ENCODE measurements around the gene DNAJC24. TPM values are rescaled to one million over a fixed set of nuclear protein-coding genes. Genes with fewer than 3 reads are reported as not detected.
"Not testable (repeated sequence)": the region's sequence is repeated elsewhere in the genome, so short reads cannot be mapped to it uniquely, and the experiment has no call there.

The DNAJC24 gene
- polyA plus RNA-seq (ENCODE audit: insufficient read length in 3 of 3), result 10 to 100 TPM; 20.7 to 29.9 (median 22.9) TPM
- long read RNA-seq, donor 1, partial matches to known transcripts, result 0 of 3 reads
- long read RNA-seq, donor 1, other reads (novel, unspliced or antisense), result 0 of 3 reads
- long read RNA-seq, donor 2, partial matches to known transcripts, result 28 of 77 reads
- long read RNA-seq, donor 2, other reads (novel, unspliced or antisense), result 48 of 77 reads
- long read RNA-seq, donor 3, partial matches to known transcripts, result 26 of 93 reads
- long read RNA-seq, donor 3, other reads (novel, unspliced or antisense), result 64 of 93 reads
- long read RNA-seq, donor 4, partial matches to known transcripts, result 7 of 83 reads
- long read RNA-seq, donor 4, other reads (novel, unspliced or antisense), result 73 of 83 reads
- long read RNA-seq, donor 5, result 0 reads
- long read RNA-seq, donor 6, partial matches to known transcripts, result 0 of 6 reads
- long read RNA-seq, donor 6, other reads (novel, unspliced or antisense), result 0 of 6 reads
- long read RNA-seq, donor 7, partial matches to known transcripts, result 36 of 148 reads
- long read RNA-seq, donor 7, other reads (novel, unspliced or antisense), result 108 of 148 reads
- long read RNA-seq, donor 8, partial matches to known transcripts, result 8 of 166 reads
- long read RNA-seq, donor 8, other reads (novel, unspliced or antisense), result 152 of 166 reads
- long read RNA-seq, donor 9, partial matches to known transcripts, result 12 of 55 reads
- long read RNA-seq, donor 9, other reads (novel, unspliced or antisense), result 38 of 55 reads
- long read RNA-seq, donor 10, partial matches to known transcripts, result 28 of 81 reads
- long read RNA-seq, donor 10, other reads (novel, unspliced or antisense), result 51 of 81 reads
- long read RNA-seq, donor 11, partial matches to known transcripts, result 13 of 50 reads
- long read RNA-seq, donor 11, other reads (novel, unspliced or antisense), result 31 of 50 reads
- long read RNA-seq, donor 12, partial matches to known transcripts, result 29 of 66 reads
- long read RNA-seq, donor 12, other reads (novel, unspliced or antisense), result 37 of 66 reads
- long read RNA-seq, donor 13, result 0 reads
- long read RNA-seq, donor 14, transcript DNAJC24-209 (3 exons, 2,745 nt), result major isoform, 5 of 106 reads
- long read RNA-seq, donor 14, partial matches to known transcripts, result 22 of 106 reads
- long read RNA-seq, donor 14, other reads (novel, unspliced or antisense), result 77 of 106 reads
- long read RNA-seq, donor 15, partial matches to known transcripts, result 0 of 1 reads
- long read RNA-seq, donor 15, other reads (novel, unspliced or antisense), result 0 of 1 reads
- long read RNA-seq, donor 16, transcript DNAJC24-202 (5 exons, 2,004 nt), result major isoform, 8 of 175 reads
- long read RNA-seq, donor 16, partial matches to known transcripts, result 46 of 175 reads
- long read RNA-seq, donor 16, other reads (novel, unspliced or antisense), result 117 of 175 reads

- peak; percentile 87 to 93 (median 90) for DNase-seq (ENCODE audit: extremely low read depth in 1 of 11, low read depth in 9 of 11, low spot score in 4 of 11)
These were observed at the start of gene DNAJC24, which contains the start of gene DCDC1 for GRCh38 chr11:31369348-31370329. DNAJC24 (plus strand) TSS chr11:31369860; CDS start chr11:31370749, 889 bp downstream. DCDC1 (minus strand) TSS chr11:31369739; CDS start chr11:31328280, 41,459 bp downstream.

GRCh38 chr11:31321494-31321893 lies 48.2 kb upstream of the DNAJC24 start:
- DNase-seq (ENCODE audit: extremely low read depth in 1 of 11, low read depth in 9 of 11, low spot score in 4 of 11), result not testable (repeated sequence)

GRCh38 chr11:31323145-31323544 lies 46.5 kb upstream of the DNAJC24 start:
- no peak for DNase-seq (ENCODE audit: extremely low read depth in 1 of 11, low read depth in 9 of 11, low spot score in 4 of 11)

- no peak for DNase-seq (ENCODE audit: extremely low read depth in 1 of 11, low read depth in 9 of 11, low spot score in 4 of 11)
These were observed 44.5 kb upstream of the DNAJC24 start for GRCh38 chr11:31325160-31325559.

- no peak for DNase-seq (ENCODE audit: extremely low read depth in 1 of 11, low read depth in 9 of 11, low spot score in 4 of 11)
These were observed 43.1 kb upstream of the DNAJC24 start for GRCh38 chr11:31326470-31327148.

GRCh38 chr11:31327417-31327816 lies 42.2 kb upstream of the DNAJC24 start:
- DNase-seq (ENCODE audit: extremely low read depth in 1 of 11, low read depth in 9 of 11, low spot score in 4 of 11), result no peak

GRCh38 chr11:31328697-31329096 lies 41.0 kb upstream of the DNAJC24 start:
- no peak for DNase-seq (ENCODE audit: extremely low read depth in 1 of 11, low read depth in 9 of 11, low spot score in 4 of 11)

GRCh38 chr11:31337806-31338205 lies 31.9 kb upstream of the DNAJC24 start:
- DNase-seq (ENCODE audit: extremely low read depth in 1 of 11, low read depth in 9 of 11, low spot score in 4 of 11), result no peak

GRCh38 chr11:31340903-31341572 lies 28.6 kb upstream of the DNAJC24 start:
- peak in 1 of 11 donors; percentile 1 for DNase-seq (ENCODE audit: extremely low read depth in 1 of 11, low read depth in 9 of 11, low spot score in 4 of 11)

- no peak for DNase-seq (ENCODE audit: extremely low read depth in 1 of 11, low read depth in 9 of 11, low spot score in 4 of 11)
These were observed 18.5 kb upstream of the DNAJC24 start for GRCh38 chr11:31351168-31351567.

GRCh38 chr11:31355131-31355530 lies 14.5 kb upstream of the DNAJC24 start:
- DNase-seq (ENCODE audit: extremely low read depth in 1 of 11, low read depth in 9 of 11, low spot score in 4 of 11), result no peak

GRCh38 chr11:31355817-31356216 lies 13.8 kb upstream of the DNAJC24 start:
- DNase-seq (ENCODE audit: extremely low read depth in 1 of 11, low read depth in 9 of 11, low spot score in 4 of 11), result no peak

- no peak for DNase-seq (ENCODE audit: extremely low read depth in 1 of 11, low read depth in 9 of 11, low spot score in 4 of 11)
These were observed 7.9 kb upstream of the DNAJC24 start for GRCh38 chr11:31361743-31362142.

- no peak for DNase-seq (ENCODE audit: extremely low read depth in 1 of 11, low read depth in 9 of 11, low spot score in 4 of 11)
These were observed 2.9 kb upstream of the DNAJC24 start for GRCh38 chr11:31366795-31367194.

- DNase-seq (ENCODE audit: extremely low read depth in 1 of 11, low read depth in 9 of 11, low spot score in 4 of 11), result no peak
These were observed 6.2 kb downstream of the DNAJC24 start for GRCh38 chr11:31375879-31376278.

GRCh38 chr11:31383116-31383515 lies 13.5 kb downstream of the DNAJC24 start:
- no peak for DNase-seq (ENCODE audit: extremely low read depth in 1 of 11, low read depth in 9 of 11, low spot score in 4 of 11)

GRCh38 chr11:31387379-31387778 lies 17.7 kb downstream of the DNAJC24 start:
- no peak for DNase-seq (ENCODE audit: extremely low read depth in 1 of 11, low read depth in 9 of 11, low spot score in 4 of 11)
